Omental fat pad (tissue), 4 donors: Measurements from ENCODE around the gene PIK3C2B. TPM values are rescaled to one million over a fixed set of nuclear protein-coding genes. Genes with fewer than 3 reads are reported as not detected.

Source experiments
- ATAC-seq: fragments of 150-250 bp; one replicate; pipeline ENCODE4 v1.9.1; 2016; ENCODE audit warnings: mild to moderate bottlenecking, moderate library complexity; ENCODE audit not compliant: low FRiP score
- DNase-seq: peaks from one replicate; pipeline ENCODE4 v3.0.0-alpha.2; 2019; ENCODE audit warnings: low spot score
- CTCF ChIP-seq, 3 donors: fragments of 450-650 bp; IDR thresholded peaks; one replicate each; pipeline ENCODE4 v1.5.1; 2016 to 2017; ENCODE audit warnings: antibody characterized with exemption in 3 of 3, mild to moderate bottlenecking in 3 of 3, moderate library complexity in 2 of 3
- total RNA-seq, 4 donors: library from RNA; depleted of rRNA; stranded (reverse); fragments of >200 nt; gene quantifications; one replicate each; pipeline ENCODE4 v1.1.0, GENCODE V29; 2016

The PIK3C2B gene
- total RNA-seq, 4 donors from 2014 or later = 17.2 to 42.4 (median 31.6) TPM

GRCh38 chr1:204447736-204448135 is 46.9 kb downstream of the PIK3C2B start:
- TF ChIP-seq CTCF (IDR thresholded peaks at IDR 0.05) = no peak
- no peak for ATAC-seq
- DNase-seq = no peak

- ATAC-seq (no peak), DNase-seq (no peak)
- no peak for TF ChIP-seq CTCF (IDR thresholded peaks at IDR 0.05)
These were observed 47.4 kb downstream of the PIK3C2B start for GRCh38 chr1:204447190-204447589.

GRCh38 chr1:204446413-204447111 is 48.0 kb downstream of the PIK3C2B start:
- ATAC-seq (no peak), DNase-seq (peak; percentile 58)

GRCh38 chr1:204445860-204446412 is 48.7 kb downstream of the PIK3C2B start:
- DNase-seq (no peak), ATAC-seq (no peak)
- no peak for TF ChIP-seq CTCF (IDR thresholded peaks at IDR 0.05)

More at GRCh38 chr1:204446413-204447111, 48.0 kb downstream of the PIK3C2B start:
- TF ChIP-seq CTCF (IDR thresholded peaks at IDR 0.05) = no peak

Other genes starting within 250 kb of the PIK3C2B start
- gene PLEKHA6, start 134.9 kb downstream of the PIK3C2B start, total RNA-seq = 10 to 100 TPM in 2 of 4 donors, 1 to 10 TPM in 2; 2.9 to 13.1 (median 7.5) TPM
- gene PPP1R15B, start 83.0 kb downstream of the PIK3C2B start, total RNA-seq = 100 to 1,000 TPM in 2 of 4 donors, 10 to 100 TPM in 2; 62.3 to 238 (median 124) TPM
- gene MDM4, start 21.6 kb upstream of the PIK3C2B start, total RNA-seq = 10 to 100 TPM; 56.9 to 96.3 (median 71.5) TPM
- gene LRRN2, start 190.9 kb upstream of the PIK3C2B start, total RNA-seq = 1 to 10 TPM; 1.8 to 6.4 (median 4.1) TPM